GM12874 (cell line): ENCODE results near the gene AOAH.

Experiments used
- TF ChIP-seq, protein P1 (sequence below): IDR thresholded peaks from 2 replicates; pipeline ENCODE4 v1.5.1; 2011; ENCODE audit warnings: low read depth, mild to moderate bottlenecking, control low read depth, low read length, moderate library complexity; ENCODE audit not compliant: insufficient read depth

Gene AOAH

DNA sequence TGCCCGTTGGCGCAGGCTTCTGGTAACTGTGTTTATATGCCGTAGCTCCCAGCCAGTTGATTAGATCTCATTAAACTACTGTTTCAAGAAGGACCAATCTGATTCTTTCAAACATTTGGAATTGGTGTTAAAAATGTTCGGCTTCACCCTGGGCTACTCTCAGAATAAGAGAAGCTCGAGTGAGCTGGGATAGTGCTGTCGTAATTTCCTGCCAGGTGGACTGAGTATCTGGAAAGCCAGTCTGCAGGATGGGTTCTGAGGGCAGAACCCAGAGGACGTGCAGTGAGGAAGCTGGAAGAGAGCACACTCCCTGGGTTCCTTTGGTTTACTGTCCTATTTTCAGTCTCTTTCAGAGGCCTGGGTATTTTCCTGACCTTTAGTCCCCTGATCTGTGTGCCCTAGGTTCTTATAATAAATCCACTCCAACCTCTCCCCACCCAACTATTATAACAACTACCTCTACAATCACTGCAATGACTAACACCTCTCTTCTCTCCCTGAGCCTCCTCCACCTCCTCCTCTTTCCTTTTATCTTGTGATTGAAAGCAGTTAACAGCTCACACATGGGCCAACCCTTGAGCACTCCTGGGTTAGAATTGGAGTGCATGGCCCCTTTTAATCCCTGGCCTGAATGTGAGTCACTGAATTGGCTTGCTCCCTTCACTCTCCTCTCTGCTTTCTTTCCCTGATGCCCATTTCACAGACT lies 63.0 kb downstream of the AOAH start:
- TF ChIP-seq, protein P1, sequence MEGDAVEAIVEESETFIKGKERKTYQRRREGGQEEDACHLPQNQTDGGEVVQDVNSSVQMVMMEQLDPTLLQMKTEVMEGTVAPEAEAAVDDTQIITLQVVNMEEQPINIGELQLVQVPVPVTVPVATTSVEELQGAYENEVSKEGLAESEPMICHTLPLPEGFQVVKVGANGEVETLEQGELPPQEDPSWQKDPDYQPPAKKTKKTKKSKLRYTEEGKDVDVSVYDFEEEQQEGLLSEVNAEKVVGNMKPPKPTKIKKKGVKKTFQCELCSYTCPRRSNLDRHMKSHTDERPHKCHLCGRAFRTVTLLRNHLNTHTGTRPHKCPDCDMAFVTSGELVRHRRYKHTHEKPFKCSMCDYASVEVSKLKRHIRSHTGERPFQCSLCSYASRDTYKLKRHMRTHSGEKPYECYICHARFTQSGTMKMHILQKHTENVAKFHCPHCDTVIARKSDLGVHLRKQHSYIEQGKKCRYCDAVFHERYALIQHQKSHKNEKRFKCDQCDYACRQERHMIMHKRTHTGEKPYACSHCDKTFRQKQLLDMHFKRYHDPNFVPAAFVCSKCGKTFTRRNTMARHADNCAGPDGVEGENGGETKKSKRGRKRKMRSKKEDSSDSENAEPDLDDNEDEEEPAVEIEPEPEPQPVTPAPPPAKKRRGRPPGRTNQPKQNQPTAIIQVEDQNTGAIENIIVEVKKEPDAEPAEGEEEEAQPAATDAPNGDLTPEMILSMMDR = no peak

DNA sequence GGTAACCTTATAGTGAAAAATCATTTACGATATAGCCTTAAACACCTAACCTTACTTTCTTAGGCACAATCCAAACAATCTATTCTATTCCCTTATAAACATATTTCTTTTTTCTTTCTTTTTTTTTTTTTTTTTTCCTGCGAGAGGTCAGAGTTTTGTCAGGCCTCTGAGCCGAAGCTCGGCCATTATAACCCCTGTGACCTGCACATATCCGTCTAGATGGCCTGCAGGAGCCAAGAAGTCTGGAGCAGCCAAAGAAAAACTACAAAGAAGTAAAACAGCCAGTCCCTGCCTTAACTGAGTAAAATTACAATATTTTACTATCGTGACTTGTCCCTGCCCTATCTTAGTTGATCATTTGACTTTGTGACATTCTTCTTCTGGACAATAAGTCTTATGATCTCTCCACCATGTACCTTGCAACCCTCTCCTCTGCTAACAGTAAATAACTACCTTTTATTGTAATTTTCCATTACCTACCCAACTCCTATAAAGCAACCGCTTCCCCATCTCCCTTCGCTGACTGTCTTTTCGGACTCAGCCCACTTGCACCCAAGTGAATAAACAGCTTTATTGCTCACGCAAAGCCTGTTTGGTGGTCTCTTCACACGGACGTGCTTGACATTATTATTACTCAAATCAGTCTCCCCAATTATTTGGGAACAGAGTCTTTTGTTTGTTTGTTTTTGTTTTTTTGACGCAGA lies 64.5 kb downstream of the AOAH start:
- TF ChIP-seq, protein P1 = no peak

DNA sequence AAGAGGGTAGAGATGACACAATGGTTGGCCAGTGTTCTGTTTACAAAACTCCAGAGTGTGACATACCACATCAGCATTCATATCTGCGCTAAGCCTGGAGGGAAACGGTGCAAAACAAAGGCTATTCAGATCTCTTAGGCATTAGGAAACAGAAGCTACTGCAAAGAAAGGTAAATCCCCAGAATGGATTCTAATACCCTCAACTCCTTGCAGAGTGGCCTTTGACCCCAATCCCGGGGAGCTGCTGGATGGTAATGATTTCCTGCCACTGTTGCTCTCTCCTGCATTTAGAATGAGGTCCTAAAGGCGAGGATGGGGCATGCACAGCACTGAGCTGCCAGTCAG lies 65.2 kb downstream of the AOAH start:
- TF ChIP-seq, protein P1 = no peak

DNA sequence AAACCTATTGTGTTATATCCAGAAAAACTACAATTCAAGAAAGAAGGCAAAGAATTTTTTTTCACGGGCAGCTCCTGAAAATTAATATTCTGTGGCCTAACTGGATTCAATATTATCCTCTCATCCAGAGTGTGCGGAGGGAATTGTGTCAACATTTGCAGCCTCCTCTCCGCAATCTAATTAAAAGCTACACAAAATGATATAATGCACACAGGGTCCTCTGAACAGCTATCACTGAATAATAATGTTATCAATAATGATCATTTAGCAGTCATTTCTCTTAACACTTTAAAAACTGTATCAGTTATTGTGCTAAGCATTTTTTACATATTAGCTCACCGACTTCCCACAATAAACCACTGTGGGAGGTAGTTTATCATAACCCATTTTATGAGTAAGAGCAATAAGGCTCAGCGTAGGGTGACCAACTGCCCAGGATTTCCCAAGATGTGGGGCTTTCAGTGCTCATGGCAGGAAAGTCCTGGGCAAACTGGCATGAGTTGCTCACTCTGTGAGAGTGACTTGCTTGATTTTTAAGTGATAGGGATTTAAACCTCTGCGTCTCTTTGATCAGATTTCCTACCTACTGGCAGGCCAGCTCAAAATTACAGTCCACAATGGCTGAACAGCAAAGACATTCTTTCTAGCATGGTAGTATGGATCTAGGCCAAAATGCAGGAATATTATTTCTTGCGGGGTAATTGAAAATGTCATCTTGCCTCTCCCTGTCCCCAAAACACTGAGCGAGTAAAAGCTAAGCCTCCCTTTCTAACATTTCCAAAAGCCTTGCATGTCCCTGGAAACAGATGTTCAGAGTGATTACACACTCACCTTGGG lies 65.7 kb downstream of the AOAH start:
- TF ChIP-seq, protein P1 = no peak

DNA sequence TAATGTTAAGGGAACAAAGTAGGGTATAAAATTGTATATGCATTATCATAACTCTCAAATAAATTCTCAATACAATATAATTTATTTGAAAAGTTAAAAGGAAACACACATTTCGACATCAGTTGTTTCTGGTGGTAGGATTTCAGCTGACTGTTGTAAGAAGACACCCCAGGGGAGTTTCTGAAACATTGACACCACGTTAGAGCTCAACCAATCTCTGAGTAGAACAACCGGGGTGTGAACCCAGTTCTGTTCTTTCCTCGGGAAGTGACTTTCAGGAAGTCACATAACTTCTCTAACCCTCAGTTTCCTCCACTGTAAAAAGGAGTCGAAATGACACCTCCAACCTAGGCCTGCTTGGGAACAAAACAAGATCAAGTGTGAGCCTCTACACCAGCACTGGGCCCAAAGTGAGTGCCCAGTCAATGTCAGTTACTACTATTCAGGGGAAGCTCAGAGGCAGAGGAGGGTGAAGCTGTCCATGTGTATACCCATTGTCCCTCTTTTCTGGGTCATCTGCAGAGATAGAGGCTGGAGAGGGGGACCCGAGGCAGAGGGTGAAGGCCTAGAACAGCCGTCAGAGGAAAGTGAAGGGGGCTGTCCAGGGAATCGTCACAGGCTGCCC lies 67.1 kb downstream of the AOAH start:
- TF ChIP-seq, protein P1 = no peak

DNA sequence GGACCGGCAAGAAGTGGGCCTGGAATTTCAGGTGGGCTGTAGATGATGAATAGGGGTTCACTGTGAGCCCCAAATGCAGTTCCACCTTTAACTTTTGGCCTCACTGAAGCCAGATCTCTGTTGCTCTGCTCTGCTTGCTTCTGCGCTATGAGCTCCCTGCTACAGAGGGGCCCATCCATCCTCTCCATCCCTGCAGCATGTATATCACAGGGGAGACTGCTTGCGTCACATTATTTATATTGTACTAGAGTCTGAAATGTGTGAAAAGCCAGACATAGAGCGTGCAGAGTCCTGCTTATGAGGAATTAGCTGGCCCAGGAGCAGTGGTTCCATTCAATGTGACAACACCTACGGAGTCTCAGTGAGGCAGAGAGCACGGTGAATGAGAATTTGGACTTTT lies 69.9 kb downstream of the AOAH start:
- TF ChIP-seq, protein P1 = no peak
